GOT3 (cell line): Measurements from ENCODE around the gene TXNL4B.
"Not testable (repeated sequence)": the region's sequence is repeated elsewhere in the genome, so short reads cannot be mapped to it uniquely, and the experiment has no call there.

Experiments used
- DNase-seq: peaks from one replicate; lab custom pipeline; 2025; ENCODE audit warnings: mixed read lengths; lab: John Stamatoyannopoulos, UW

The TXNL4B gene

DNA sequence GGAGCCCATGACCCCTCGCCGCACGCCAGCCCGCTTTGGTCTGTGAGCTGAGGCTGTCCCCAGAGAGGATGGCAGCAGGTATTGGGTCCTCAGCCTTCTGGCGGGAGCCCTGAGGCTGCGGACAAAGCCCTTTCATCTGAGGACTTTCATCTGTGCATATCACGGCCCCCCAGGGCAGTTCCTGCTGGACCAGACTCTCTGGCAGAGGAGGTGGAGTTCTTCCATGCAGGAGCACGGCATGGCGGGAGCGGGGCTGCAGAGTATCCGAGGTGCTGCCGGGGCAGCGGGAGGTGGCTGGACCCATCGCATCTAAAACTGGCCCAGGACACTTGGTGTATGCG, 19.0 kb upstream of the TXNL4B start:
- no peak for DNase-seq

DNA sequence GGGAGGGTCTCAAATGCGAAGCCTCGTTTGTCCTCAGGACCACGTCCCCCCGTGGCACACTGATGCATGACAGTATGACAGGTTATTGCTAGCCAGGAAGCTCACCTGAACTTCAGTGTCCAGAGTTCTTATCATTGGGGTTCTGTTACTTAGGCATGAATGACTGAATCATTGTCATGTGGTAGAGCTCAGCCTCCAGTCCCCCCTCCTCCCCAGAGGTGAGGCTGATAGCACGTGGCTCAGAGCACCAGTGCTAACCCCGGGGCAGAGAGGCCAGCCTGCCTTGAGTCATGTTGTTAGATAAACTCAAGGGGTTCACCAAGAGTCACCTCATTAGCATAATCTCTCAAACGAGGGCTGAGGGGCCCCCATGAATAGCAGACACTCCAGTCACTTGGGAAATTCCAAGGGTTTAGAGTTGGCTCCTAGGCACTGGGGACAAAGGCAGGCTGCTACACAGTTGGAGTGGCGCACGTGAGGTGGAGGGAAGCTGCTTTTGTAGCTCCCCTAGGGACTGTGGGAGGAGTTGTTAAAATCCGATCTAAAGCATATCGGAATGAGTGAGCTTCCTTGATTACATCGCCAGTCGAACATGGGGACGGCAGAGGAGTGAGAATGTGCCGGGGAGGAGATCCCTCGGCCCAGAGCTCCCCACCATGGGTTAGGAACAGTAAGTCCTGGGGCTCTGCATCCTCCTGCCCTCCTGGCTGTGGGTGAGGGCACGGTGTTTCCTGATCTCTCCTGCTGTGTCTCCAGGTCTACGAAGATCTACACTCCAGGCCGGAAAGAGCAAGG, 18.4 kb upstream of the TXNL4B start:
- DNase-seq = no peak

DNA sequence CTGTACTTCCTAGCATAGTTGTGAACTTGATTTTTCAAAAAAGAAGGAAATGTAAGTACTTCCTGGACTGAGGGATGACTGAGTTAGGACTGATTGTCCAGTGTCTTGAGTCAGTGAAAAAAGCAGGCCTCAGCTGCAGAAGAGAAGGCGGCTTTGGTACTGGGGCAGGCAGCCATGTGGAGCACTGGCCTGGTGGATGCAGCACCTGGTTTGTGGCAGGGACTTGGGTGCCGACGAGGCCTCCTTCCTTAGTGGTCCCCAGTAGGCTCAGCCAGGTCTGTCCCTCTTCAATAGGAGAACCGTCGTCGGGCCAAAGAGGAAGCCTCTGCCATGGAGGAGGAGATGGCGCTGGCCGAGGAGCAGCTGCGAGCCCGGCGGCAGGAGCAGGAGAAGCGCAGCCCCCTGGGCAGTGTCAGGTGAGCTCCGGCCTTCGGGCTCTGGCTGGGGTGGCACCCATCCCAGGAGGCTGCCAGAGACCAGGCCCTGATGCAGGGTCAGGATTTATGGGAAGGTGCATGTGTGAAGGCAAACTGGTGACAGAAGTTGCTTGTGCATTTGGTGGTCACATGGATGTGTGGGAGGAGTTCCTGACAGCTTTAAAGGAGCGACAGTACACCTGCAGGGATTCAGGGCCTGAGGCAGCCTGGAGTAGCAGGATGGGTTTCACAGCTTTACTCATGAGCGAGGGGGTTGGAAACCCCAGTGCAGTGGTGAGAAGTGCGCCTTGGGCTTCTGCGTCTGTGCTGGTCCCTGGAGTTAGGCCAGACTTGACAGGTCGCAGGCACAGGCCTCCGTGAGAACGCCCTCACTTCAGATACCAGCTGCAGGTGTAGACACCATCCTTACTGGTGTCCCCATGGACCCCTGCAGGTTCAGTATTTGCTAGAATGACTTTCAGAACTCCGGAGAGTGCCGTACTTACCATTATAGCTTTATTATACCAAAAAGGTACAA, 17.5 kb upstream of the TXNL4B start:
- no peak for DNase-seq

DNA sequence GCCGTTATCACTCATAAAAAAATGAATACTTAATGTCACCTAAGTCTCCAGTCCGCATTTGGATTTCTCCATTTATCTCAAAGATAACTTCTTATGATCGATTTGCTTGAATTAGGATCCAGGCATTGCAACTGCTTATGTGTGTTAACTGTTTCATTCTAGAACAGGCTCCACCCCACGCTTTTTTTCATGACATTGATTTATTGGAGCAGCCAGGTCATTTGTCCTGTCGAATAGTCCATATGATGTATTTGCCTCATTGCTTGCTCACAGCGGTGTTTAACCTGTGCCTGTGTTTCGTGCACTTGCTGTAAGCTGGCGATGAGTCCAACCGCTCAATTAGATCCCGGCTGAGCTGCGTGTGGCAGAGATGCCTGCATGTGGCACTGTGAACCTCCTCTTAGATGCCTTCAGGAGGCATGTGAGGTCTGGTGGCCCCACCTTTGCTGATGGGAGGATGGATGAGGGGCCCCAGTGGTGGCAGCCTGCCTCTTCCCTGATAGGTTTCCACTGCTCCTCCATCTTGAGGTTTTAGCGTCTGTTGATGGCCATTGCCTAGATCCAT, 16.6 kb upstream of the TXNL4B start:
- DNase-seq = no peak

GRCh38 chr16:72109300-72109699, 15.9 kb upstream of the TXNL4B start:
- DNase-seq = no peak

GRCh38 chr16:72108353-72109102, 15.1 kb upstream of the TXNL4B start:
- no peak for DNase-seq

- DNase-seq = no peak
Measured at GRCh38 chr16:72107371-72107770, 14.0 kb upstream of the TXNL4B start.

DNA sequence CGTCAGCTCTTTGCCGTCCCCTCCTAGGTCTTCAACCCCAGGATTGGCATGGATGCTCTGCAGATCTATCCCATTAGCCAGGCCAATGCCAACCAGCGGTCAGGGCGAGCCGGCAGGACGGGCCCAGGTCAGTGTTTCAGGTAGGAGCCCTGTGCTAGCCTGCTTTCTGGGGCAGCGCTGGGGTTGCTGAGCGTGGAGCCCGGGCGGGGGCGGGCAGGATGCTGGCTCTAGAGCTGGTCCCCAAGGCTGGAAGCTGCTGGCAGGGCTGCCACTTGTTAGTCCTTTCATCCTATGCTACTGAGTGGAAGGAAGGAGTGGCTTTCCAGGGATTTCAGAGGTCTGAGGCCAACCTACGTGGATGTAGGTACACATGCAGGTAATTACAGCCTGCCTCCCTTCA, 12.6 kb upstream of the TXNL4B start:
- DNase-seq = no peak

DNA sequence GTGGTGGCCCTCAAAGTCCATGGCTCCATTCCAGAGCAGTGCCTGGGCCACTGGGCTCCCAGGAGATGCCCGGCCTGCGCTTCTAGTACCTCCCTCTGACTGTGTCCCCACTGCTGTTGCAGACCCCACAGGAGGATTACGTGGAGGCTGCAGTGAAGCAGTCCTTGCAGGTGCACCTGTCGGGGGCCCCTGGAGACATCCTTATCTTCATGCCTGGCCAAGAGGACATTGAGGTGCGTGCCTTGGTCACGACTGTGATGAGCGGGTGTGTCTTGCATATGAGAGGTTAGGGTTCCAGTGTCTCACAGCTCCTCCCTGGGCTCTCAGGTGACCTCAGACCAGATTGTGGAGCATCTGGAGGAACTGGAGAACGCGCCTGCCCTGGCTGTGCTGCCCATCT, 11.5 kb upstream of the TXNL4B start:
- DNase-seq = no peak

GRCh38 chr16:72101195-72101594, 7.8 kb upstream of the TXNL4B start:
- DNase-seq = no peak

DNA sequence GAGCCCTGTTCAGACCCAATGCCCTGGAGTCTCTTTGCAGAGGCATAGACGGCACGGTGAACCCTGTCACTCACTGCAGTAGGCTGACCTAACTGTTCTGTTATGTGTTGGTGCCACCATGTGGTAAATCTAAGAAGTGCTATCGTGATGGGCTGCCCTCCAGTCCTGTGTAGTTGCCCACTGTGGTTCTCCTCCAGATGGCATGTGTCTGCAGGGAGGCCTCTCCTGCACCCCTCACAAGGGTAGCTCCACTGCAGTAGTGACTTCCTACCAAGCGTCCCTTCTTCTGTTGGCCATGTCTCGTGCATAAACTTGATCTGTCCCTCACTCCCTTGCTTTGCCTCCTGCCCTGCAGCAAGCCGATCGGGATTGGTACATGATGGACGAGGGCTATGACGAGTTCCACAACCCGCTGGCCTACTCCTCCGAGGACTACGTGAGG, 6.0 kb upstream of the TXNL4B start:
- no peak for DNase-seq

- no peak for DNase-seq
Measured at GRCh38 chr16:72098936-72099335, 5.5 kb upstream of the TXNL4B start.

DNA sequence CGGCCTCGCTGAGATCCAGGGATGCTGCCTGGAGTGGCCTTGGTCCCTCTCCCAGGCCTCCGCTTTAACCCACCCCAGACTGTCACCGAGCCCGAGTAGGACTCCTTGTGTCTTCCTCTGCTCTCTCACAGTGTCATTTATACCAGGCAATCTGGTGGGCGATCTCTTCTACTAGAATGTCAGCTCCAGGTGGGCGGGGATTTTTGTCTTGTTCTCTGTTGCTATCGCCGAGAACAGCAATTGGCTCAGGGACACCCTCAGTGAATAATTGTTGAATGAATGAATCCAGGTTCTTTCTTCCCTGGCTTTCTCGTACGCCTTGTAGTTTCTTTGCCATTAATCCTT, 818 bp upstream of the TXNL4B start:
- DNase-seq = no peak

DNA sequence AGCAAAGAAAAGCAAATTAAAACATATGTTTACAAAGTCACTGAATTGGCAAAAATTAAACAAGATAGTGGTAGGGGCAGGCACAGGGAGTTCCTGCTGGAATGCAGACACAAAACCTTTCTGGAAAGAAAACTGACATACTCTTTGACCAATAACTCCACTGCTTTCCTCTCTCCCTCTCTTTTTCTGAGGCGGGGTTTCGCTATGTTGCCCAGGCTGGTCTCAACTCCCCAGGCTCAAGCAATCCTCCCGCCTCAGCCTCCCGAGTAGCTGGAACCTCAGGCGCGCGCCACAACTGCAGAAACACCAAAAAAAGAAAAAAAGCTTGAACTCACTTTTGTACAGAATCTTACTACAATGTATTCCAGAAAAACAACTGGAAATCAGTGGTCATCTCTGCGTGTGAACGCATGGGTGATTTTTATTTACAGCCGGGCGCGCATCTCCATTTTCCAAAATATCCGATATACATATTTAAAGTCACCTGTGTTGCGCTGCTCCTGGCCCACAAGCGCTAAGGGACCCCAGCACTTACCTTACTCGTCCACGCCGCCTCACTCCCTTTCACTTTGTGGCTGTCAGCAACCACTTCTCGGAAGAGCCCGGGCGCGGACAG, 480 bp downstream of the TXNL4B start:
- DNase-seq = no peak

DNA sequence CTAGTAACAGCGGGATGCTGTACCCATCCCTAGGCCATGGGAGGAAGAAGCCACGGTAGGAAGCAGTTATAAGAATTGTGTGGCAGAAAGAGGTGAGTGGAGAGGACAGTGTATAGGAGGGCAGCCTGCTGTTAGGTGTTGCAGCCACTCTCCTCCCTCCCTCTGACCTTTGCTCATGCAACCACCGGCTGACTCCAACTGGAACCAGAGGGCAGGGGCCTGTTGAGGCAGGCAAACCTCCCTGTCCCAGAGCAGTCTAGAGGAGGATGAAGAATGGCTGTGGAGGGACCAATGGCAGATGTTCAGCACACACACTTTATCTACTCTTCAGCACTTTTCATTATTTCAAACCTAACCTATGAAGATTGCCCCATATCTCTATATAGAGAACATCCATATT, 2.2 kb downstream of the TXNL4B start:
- no peak for DNase-seq

- DNase-seq = no peak
Measured at GRCh38 chr16:72085002-72085401, 8.4 kb downstream of the TXNL4B start.

- DNase-seq = no peak
Measured at GRCh38 chr16:72084445-72084844, 9.0 kb downstream of the TXNL4B start.

GRCh38 chr16:72083778-72084404, 9.5 kb downstream of the TXNL4B start:
- DNase-seq = no peak

- DNase-seq = not testable (repeated sequence)
Measured at GRCh38 chr16:72076991-72077706, 16.3 kb downstream of the TXNL4B start.

DNA sequence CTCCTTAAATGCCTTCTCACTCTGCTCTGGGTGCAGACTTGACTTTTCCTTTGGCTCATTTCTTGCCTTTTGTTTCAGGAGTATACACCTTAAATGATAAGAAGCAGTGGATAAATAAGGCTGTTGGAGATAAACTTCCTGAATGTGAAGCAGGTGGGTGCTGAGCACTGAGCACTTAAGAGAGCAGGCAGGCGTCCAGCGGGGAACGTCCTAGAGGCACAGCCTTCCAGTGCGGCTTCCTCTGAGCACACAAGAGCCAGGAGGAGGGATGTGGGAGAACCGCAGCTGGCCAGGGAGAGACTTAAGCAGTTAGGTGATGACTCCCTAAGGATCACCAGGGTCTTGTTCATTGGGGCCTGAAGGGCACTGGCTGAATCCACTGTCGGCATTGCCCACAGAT, 18.4 kb downstream of the TXNL4B start:
- not testable (repeated sequence) for DNase-seq
